ENCODE data around the gene LUC7L2.

GRCh38 chr7:139340037-139340807 is 19.5 kb upstream of the LUC7L2 start:
- peak; percentile 75 for TF ChIP-seq CTCF (IDR thresholded peaks at IDR 0.05; ENCODE audit: borderline replicate concordance, extremely low read depth, low read length, poor library complexity, severe bottlenecking)
- TF ChIP-seq EZH2 (IDR thresholded peaks at IDR 0.05; ENCODE audit: borderline replicate concordance, low read depth, low read length, severe bottlenecking) = no peak

Measured in DND-41 (cell line).